ENCODE data around the gene RFC2.

- TF ChIP-seq POLR2A (IDR thresholded peaks at IDR 0.05) (no peak), CTCF (IDR thresholded peaks at IDR 0.05) (no peak)
Observed at GRCh38 chr7:74231232-74231590, 23.0 kb downstream of the RFC2 start.
